PC-9 (cell line): Measurements from ENCODE around the gene RGS18.

Experiments
- EZH2 ChIP-seq: fragments of 200-600 bp; sonication (generic); IDR thresholded peaks from 2 replicates; pipeline ENCODE4 v1.8.0; 2017; ENCODE audit warnings: antibody characterized with exemption, low read depth
- TF ChIP-seq, protein P1 (sequence below): fragments of 200-600 bp; sonication (generic); conservative IDR thresholded peaks from 2 replicates; pipeline ENCODE4 v1.6.1; 2017; ENCODE audit warnings: mixed run types, antibody characterized with exemption, mild to moderate bottlenecking, moderate library complexity

DNA sequence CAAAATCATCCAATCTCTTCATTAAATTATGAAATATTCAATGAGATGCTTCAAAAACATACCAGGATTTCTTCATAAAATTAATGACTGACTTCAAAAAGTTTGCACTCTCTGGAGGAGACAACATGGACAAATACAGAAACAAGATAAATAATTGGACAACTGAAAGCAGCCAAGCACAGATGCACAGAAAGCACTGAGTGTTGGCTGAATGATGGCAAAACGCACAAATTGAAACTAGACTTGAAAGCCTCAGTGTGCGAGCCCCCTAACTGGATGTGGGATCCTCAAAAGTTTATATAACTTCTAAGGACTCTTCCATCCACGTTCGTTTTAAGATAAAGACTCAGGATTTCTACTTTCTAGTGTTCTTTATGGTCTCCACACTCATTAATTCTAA, 27.9 kb downstream of the RGS18 start:
- TF ChIP-seq, protein P1, sequence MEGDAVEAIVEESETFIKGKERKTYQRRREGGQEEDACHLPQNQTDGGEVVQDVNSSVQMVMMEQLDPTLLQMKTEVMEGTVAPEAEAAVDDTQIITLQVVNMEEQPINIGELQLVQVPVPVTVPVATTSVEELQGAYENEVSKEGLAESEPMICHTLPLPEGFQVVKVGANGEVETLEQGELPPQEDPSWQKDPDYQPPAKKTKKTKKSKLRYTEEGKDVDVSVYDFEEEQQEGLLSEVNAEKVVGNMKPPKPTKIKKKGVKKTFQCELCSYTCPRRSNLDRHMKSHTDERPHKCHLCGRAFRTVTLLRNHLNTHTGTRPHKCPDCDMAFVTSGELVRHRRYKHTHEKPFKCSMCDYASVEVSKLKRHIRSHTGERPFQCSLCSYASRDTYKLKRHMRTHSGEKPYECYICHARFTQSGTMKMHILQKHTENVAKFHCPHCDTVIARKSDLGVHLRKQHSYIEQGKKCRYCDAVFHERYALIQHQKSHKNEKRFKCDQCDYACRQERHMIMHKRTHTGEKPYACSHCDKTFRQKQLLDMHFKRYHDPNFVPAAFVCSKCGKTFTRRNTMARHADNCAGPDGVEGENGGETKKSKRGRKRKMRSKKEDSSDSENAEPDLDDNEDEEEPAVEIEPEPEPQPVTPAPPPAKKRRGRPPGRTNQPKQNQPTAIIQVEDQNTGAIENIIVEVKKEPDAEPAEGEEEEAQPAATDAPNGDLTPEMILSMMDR: no peak
- no peak for TF ChIP-seq EZH2
